ENCODE measurements around the gene SLC25A48. TPM values are rescaled to one million over a fixed set of nuclear protein-coding genes. Genes with fewer than 3 reads are reported as not detected.

The SLC25A48 gene
- total and polyA plus RNA-seq, 2 of the 4 experiments (the other 2 are of a cell fraction) = not detected

GRCh38 chr5:135930029-135930948 is 95.8 kb downstream of the SLC25A48 start:
- in situ Hi-C loops (cut with MboI; ENCODE audit: low sequenced_read_pairs) = no loop called here
- CTCF ChIA-PET = no interaction called here
- peak overlapping the region; percentile 20; the same call in 1 of the 2 replicates for H3K4me3 ChIP-seq (ENCODE audit: insufficient read depth, low read depth, low read length)

More at GRCh38 chr5:135930029-135930948, 95.8 kb downstream of the SLC25A48 start:
- H3K14ac ChIP-seq (replicated peaks; ENCODE audit: low read depth, low read length) = no peak overlapping the region
- H2BK20ac ChIP-seq (ENCODE audit: low read depth, low read length) = no peak overlapping the region
- H3K79me1 ChIP-seq (ENCODE audit: low read depth in 1 of 2, low read length in 2 of 2) = no peaks in the 10 kb centered on the region
- no peak overlapping the region for H3K9ac ChIP-seq (ENCODE audit: low read depth, low read length)
- DNase-seq (no peak), ATAC-seq (ENCODE audit: low read depth) (peak; percentile 35; the same call in 1 of the 2 replicates)
- no peak overlapping the region for H4K8ac ChIP-seq (ENCODE audit: low read depth in 2 of 2, low read length in 2 of 2)
- H4K5ac ChIP-seq (ENCODE audit: low read depth, low read length) = no peak overlapping the region
- H3K23ac ChIP-seq (ENCODE audit: low read depth, low read length) = no peak overlapping the region
- H3K18ac ChIP-seq (ENCODE audit: low read depth, low read length) = no peak overlapping the region
- dilution Hi-C loops (cut with HindIII; ENCODE audit: low sequenced_read_pairs, unreplicated experiment) (no loop called here), intact Hi-C loops (cut with micrococcal nuclease) (loop anchor here (5.0 kb wide), 1 partner anchor 33 kb away; the partner anchor contains the start of gene IL9)
- no peaks in the 10 kb centered on the region; the same call in 1 of the 2 replicates for H3K4me1 ChIP-seq (ENCODE audit: control insufficient read depth, insufficient read depth, low read length)
- WGBS, 2 experiments (ENCODE audit: extremely low coverage in 2 of 2, insufficient read length in 1 of 2) = 5% methylated on average over 78 of the region's 99 CpGs; no CpG with 5 or more reads in 1 of the 2 experiments
- no peaks in the 10 kb centered on the region for H3K9me1 ChIP-seq (ENCODE audit: insufficient read depth, low read length)
- no peak overlapping the region for H3K27ac ChIP-seq (ENCODE audit: insufficient read depth, low read length)
- no TSS peak for BruUV-seq (replicated peaks)
- H2AK9ac ChIP-seq (replicated peaks; ENCODE audit: low read depth, low read length, poor library complexity) = no peak overlapping the region
- H2BK120ac ChIP-seq (ENCODE audit: low read depth, low read length) = no peak overlapping the region
- peak overlapping the region; percentile 57 for H2AFZ ChIP-seq (replicated peaks; ENCODE audit: low read length, poor library complexity)
- H2AK5ac ChIP-seq (ENCODE audit: low read depth, low read length) = no peak overlapping the region
- no peaks in the 10 kb centered on the region for H4K20me1 ChIP-seq (ENCODE audit: insufficient read depth, low read length)
- H3K36me3 ChIP-seq (ENCODE audit: control insufficient read depth, insufficient read depth, low read length) = no peaks in the 10 kb centered on the region
- H2BK15ac ChIP-seq (ENCODE audit: low read depth, low read length) = no peak overlapping the region
- H3K4ac ChIP-seq (ENCODE audit: low read depth, low read length) = no peak overlapping the region
- no peak overlapping the region for H3K56ac ChIP-seq (ENCODE audit: extremely low read depth, insufficient read depth, low read length)
- H3K4me2 ChIP-seq (ENCODE audit: low read depth, low read length) = peak overlapping the region; percentile 19; the same call in 1 of the 2 replicates
- TF ChIP-seq RFX5 (IDR thresholded peaks at IDR 0.05; ENCODE audit: low read depth, low read length) (no peak), SMC3 (IDR thresholded peaks at IDR 0.05; ENCODE audit: low read depth, low read length) (no peak), BHLHE40 (IDR thresholded peaks at IDR 0.05; ENCODE audit: low read depth, low read length) (no peak), POLR2A (IDR thresholded peaks at IDR 0.05; ENCODE audit: low read depth, low read length) (no peak), MAZ (IDR thresholded peaks at IDR 0.05; ENCODE audit: borderline replicate concordance, low read depth, low read length) (no peak), CTCF (conservative IDR thresholded peaks at IDR 0.05; ENCODE audit: low read depth, low read length) (no peak), CHD1 (IDR thresholded peaks at IDR 0.05; ENCODE audit: low read depth, low read length) (no peak), ELK1 (IDR thresholded peaks at IDR 0.05; ENCODE audit: borderline replicate concordance, low read depth, low read length) (no peak), MXI1 (IDR thresholded peaks at IDR 0.05; ENCODE audit: borderline replicate concordance, low read depth, low read length) (no peak), CEBPB (IDR thresholded peaks at IDR 0.05; ENCODE audit: low read depth, low read length) (no peak), RCOR1 (IDR thresholded peaks at IDR 0.05; ENCODE audit: insufficient replicate concordance, low read length) (no peak), NFE2L2 (IDR thresholded peaks at IDR 0.05; ENCODE audit: low read depth, low read length) (no peak), MAFK (IDR thresholded peaks at IDR 0.05; ENCODE audit: low read depth, low read length) (no peak)
- TF ChIP-seq, protein P1, sequence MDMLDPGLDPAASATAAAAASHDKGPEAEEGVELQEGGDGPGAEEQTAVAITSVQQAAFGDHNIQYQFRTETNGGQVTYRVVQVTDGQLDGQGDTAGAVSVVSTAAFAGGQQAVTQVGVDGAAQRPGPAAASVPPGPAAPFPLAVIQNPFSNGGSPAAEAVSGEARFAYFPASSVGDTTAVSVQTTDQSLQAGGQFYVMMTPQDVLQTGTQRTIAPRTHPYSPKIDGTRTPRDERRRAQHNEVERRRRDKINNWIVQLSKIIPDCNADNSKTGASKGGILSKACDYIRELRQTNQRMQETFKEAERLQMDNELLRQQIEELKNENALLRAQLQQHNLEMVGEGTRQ (IDR thresholded peaks at IDR 0.05; ENCODE audit: low read depth, low read length) = no peak
- no peak overlapping the region for H4K91ac ChIP-seq (ENCODE audit: insufficient read depth, low read depth, low read length)
- H2BK5ac ChIP-seq (ENCODE audit: low read depth, low read length, poor library complexity, severe bottlenecking) = no peak overlapping the region
- H3K9me3 ChIP-seq (ENCODE audit: control insufficient read depth, insufficient read depth, low read length) = peaks cover 2% of the 10 kb centered on the region; the same call in 1 of the 2 replicates
- peaks cover 38% of the 10 kb centered on the region for H3K27me3 ChIP-seq (ENCODE audit: control insufficient read depth, insufficient read depth, low read length)
- POLR2A ChIA-PET (ENCODE audit: unreplicated experiment) = no interaction called here
